ENCODE results near the gene KCNJ6.

- no peak for TF ChIP-seq CTCF (IDR thresholded peaks at IDR 0.05; ENCODE audit: insufficient read depth, low read length, poor library complexity, severe bottlenecking)
- no peak for TF ChIP-seq EZH2phosphoT487 (conservative IDR thresholded peaks at IDR 0.05; ENCODE audit: low read length)
Observed at GRCh38 chr21:37601027-37601426, 315.2 kb downstream of the KCNJ6 start.

Data from SU-DHL-6 (cell line).